ENCODE data around the gene IQCH.
"Not testable (repeated sequence)": the region's sequence is repeated elsewhere in the genome, so short reads cannot be mapped to it uniquely, and the experiment has no call there.

Gene IQCH

GRCh38 chr15:67436351-67437250 is 182.0 kb downstream of the IQCH start:
- DNase-seq (ENCODE audit: low spot score): not testable (repeated sequence)

- DNase-seq (ENCODE audit: low spot score): no peak
These were observed 189.5 kb downstream of the IQCH start for GRCh38 chr15:67444100-67444499.

GRCh38 chr15:67446449-67446848 is 191.9 kb downstream of the IQCH start:
- no peak for DNase-seq (ENCODE audit: low spot score)

- not testable (repeated sequence) for DNase-seq (ENCODE audit: low spot score)
These were observed 193.8 kb downstream of the IQCH start for GRCh38 chr15:67448372-67448771.

GRCh38 chr15:67453703-67454102 is 199.1 kb downstream of the IQCH start:
- DNase-seq (ENCODE audit: low spot score): not testable (repeated sequence)

- peak; percentile 85 for DNase-seq (ENCODE audit: low spot score)
These were observed 202.3 kb downstream of the IQCH start for GRCh38 chr15:67456677-67457529.

- no peak for DNase-seq (ENCODE audit: low spot score)
These were observed 203.9 kb downstream of the IQCH start for GRCh38 chr15:67458331-67459029.

- no peak for DNase-seq (ENCODE audit: low spot score)
These were observed 205.9 kb downstream of the IQCH start for GRCh38 chr15:67460521-67460920.

GRCh38 chr15:67461735-67462134 is 207.1 kb downstream of the IQCH start:
- no peak for DNase-seq (ENCODE audit: low spot score)

- DNase-seq (ENCODE audit: low spot score): no peak
These were observed 208.3 kb downstream of the IQCH start for GRCh38 chr15:67462875-67463274.

- DNase-seq (ENCODE audit: low spot score): no peak
These were observed 208.9 kb downstream of the IQCH start for GRCh38 chr15:67463488-67463887.

- DNase-seq (ENCODE audit: low spot score): no peak
These were observed 210.8 kb downstream of the IQCH start for GRCh38 chr15:67465196-67465952.

- no peak for DNase-seq (ENCODE audit: low spot score)
These were observed 213.8 kb downstream of the IQCH start for GRCh38 chr15:67468416-67468815.

- no peak for DNase-seq (ENCODE audit: low spot score)
These were observed 215.1 kb downstream of the IQCH start for GRCh38 chr15:67469680-67470079.

- no peak for DNase-seq (ENCODE audit: low spot score)
These were observed 218.4 kb downstream of the IQCH start for GRCh38 chr15:67472957-67473356.

- no peak for DNase-seq (ENCODE audit: low spot score)
These were observed 220.0 kb downstream of the IQCH start for GRCh38 chr15:67474405-67475110.

GRCh38 chr15:67479781-67480505 is 225.4 kb downstream of the IQCH start:
- DNase-seq (ENCODE audit: low spot score): no peak

GRCh38 chr15:67480741-67481140 is 226.2 kb downstream of the IQCH start:
- DNase-seq (ENCODE audit: low spot score): no peak

GRCh38 chr15:67481680-67482079 is 227.1 kb downstream of the IQCH start:
- no peak for DNase-seq (ENCODE audit: low spot score)

GRCh38 chr15:67495585-67495984 is 241.0 kb downstream of the IQCH start:
- DNase-seq (ENCODE audit: low spot score): no peak

Measured in D341Med (cell line).